ENCODE results near the gene KLHL33. TPM values are rescaled to one million over a fixed set of nuclear protein-coding genes. Genes with fewer than 3 reads are reported as not detected.

KLHL33 gene
- total RNA-seq, 1 experiment from 2014 or later = 0.11 TPM

DNA sequence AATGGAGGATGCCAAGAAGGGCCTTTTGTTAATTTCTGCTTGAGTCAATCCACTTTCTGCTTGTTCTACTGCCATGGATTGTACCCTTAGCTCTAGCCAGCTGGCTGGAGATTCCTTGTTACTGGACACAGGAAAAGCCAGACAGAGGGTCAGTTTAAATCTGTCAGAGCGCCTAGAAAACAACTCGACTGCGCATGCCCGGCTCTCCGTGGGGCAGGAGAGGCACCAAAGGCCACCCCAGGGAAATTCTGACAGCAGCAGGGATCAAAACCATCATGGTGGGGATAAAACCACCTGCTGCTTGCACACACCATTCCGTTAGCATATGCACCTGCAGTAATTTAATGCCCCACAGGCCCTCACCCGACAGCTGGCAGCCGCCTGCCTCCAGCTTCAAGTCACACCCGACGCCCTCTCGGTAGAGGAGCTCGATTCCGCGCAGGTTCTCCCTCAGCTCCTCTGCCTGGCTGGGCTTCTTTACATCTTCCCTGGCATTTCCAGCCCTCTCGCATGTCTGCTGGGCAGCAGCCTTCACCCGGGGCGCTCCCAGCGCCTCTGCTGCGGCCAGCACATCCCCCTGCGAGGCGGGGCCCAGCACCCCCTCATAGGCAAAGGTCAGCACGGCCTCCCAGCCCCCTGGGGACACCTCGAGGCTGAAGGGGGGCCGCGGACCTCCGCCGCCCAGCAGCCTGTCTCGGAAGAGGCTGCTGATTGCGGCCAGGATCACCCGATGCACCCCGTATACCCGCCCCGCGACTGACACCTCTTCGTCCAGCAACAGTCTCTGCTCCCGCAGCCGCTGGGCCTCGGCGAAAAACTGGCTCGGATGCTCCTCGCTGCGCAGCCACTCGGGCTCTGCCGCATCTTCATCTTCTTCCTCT is 1.0 kb downstream of the KLHL33 start:
- Histone ChIP-seq H3K4me1 (replicated peaks; ENCODE audit: insufficient read depth) (no peaks in the 10 kb centered on the region), H4K20me1 (ENCODE audit: insufficient read depth) (no peaks in the 10 kb centered on the region)
- CTCF ChIA-PET = no interaction called here

DNA sequence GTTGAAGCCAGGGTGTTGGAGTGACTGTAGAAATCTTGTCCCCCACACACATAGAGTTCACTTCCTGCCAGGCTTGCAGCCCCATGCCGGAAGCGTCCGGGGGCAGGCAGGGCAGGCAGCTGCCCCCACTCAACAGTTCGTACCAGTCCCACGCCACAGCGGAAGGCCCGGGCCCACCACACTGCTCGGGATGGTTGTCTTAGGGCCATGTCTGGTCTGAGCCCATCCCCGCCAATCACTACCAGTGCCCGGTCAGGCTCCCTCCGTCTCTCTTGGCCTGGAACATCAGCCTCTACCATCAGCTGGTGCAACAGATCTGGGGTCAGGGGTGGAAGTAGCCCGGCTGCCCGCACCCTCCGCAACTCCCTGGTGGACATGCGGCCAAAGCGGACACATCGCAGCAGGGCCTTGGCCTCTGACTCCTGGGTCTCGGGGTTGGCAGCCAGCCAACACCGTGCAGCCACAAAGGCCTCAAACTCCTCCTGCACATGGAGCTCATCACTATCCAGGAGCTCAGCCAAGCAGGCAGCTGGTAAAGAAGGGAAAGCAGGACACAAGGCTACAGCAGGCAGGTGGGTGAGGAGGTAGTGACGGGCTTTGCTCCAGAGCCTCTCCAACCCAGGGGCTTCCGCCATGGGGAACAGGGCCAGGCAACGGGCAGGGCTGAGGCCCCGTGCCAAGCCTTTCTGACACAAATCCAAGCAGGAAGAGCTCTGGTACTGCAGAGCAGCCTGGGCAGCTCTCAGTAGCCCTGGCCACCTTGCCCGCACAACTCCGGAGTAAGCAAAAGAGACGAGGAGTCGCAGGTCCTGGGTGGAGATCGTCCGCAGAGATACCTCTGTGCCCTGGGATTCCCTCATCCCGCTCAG is 5.9 kb downstream of the KLHL33 start:
- intact Hi-C loops (cut with micrococcal nuclease; ENCODE audit: unreplicated experiment) = no loop called here
- ChIA-PET POLR2A (ENCODE audit: unreplicated experiment) (no interaction called here), CTCF (no interaction called here)
- Histone ChIP-seq H3K9me2 (ENCODE audit: insufficient read depth) (no peaks in the 10 kb centered on the region), H3K36me3 (ENCODE audit: low read depth) (no peaks in the 10 kb centered on the region), H3K4me1 (replicated peaks; ENCODE audit: insufficient read depth) (0 out of 2 replicates have a peak, but pooled peaks cover 3% of the 10 kb centered on the region), H3K9me3 (ENCODE audit: insufficient read depth, low read depth) (no peaks in the 10 kb centered on the region), H3K4me2 (no peak overlapping the region), H4K20me1 (ENCODE audit: insufficient read depth) (no peaks in the 10 kb centered on the region), H3K27ac (no peak overlapping the region), H3F3A (ENCODE audit: insufficient read depth, low read depth) (no peaks in the 10 kb centered on the region), H3K79me2 (ENCODE audit: low read depth) (no peaks in the 10 kb centered on the region), H2AFZ (no peak overlapping the region), H3K27me3 (ENCODE audit: insufficient read depth, low read depth) (no peaks in the 10 kb centered on the region), H3K4me3 (no peak overlapping the region)
- TF ChIP-seq EZH2 (IDR thresholded peaks at IDR 0.05; ENCODE audit: low read depth) = no peak
- TF ChIP-seq, protein P1, sequence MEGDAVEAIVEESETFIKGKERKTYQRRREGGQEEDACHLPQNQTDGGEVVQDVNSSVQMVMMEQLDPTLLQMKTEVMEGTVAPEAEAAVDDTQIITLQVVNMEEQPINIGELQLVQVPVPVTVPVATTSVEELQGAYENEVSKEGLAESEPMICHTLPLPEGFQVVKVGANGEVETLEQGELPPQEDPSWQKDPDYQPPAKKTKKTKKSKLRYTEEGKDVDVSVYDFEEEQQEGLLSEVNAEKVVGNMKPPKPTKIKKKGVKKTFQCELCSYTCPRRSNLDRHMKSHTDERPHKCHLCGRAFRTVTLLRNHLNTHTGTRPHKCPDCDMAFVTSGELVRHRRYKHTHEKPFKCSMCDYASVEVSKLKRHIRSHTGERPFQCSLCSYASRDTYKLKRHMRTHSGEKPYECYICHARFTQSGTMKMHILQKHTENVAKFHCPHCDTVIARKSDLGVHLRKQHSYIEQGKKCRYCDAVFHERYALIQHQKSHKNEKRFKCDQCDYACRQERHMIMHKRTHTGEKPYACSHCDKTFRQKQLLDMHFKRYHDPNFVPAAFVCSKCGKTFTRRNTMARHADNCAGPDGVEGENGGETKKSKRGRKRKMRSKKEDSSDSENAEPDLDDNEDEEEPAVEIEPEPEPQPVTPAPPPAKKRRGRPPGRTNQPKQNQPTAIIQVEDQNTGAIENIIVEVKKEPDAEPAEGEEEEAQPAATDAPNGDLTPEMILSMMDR (conservative IDR thresholded peaks at IDR 0.05) = no peak
- DNase-seq = no peak
- no TSS peak for BruUV-seq (replicated peaks)

More for the DNA sequence above, 1.0 kb downstream of the KLHL33 start:
- Histone ChIP-seq H3K4me3 (no peak overlapping the region), H3K9me2 (ENCODE audit: insufficient read depth) (no peaks in the 10 kb centered on the region), H2AFZ (no peak overlapping the region), H3K27me3 (ENCODE audit: insufficient read depth, low read depth) (no peaks in the 10 kb centered on the region; the same call in 1 of the 2 replicates), H3K27ac (no peak overlapping the region), H3K4me2 (no peak overlapping the region), H3K79me2 (ENCODE audit: low read depth) (no peaks in the 10 kb centered on the region), H3F3A (ENCODE audit: insufficient read depth, low read depth) (no peaks in the 10 kb centered on the region), H3K36me3 (ENCODE audit: low read depth) (no peaks in the 10 kb centered on the region), H3K9me3 (ENCODE audit: insufficient read depth, low read depth) (no peaks in the 10 kb centered on the region)
- DNase-seq = no peak
- POLR2A ChIA-PET (ENCODE audit: unreplicated experiment) = no interaction called here
- intact Hi-C loops (cut with micrococcal nuclease; ENCODE audit: unreplicated experiment) = no loop called here
- BruUV-seq (replicated peaks) = no TSS peak
- no peak for TF ChIP-seq EZH2 (IDR thresholded peaks at IDR 0.05; ENCODE audit: low read depth)
- TF ChIP-seq, protein P1 (conservative IDR thresholded peaks at IDR 0.05) = no peak

DNA sequence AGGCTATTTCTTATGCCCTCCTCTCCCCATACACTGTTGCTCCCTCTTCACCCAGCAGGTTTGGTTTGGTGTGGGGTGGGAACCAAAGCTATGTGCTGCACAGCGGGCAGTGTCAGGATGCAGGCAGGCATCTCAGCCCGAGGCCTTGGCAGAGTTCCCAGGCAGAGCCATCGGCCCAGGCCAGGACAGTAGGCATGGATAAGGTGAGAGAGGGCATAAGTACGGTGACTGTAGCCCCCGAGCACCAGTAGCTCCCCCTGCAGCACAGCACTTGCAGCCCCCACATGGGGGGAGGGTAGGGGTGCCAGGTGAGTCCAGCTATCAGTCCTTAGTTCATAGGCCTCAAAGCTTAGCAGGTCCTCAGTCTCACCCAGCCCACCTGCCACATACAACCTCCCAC is 7.2 kb downstream of the KLHL33 start:
- H4K20me1 ChIP-seq (ENCODE audit: insufficient read depth) = no peaks in the 10 kb centered on the region
- no TSS peak for BruUV-seq (replicated peaks)
- no peaks in the 10 kb centered on the region for H3K9me2 ChIP-seq (ENCODE audit: insufficient read depth)
- DNase-seq = no peak
- H3K4me3 ChIP-seq = no peak overlapping the region
- ChIA-PET CTCF (no interaction called here), POLR2A (ENCODE audit: unreplicated experiment) (no interaction called here)
- intact Hi-C loops (cut with micrococcal nuclease; ENCODE audit: unreplicated experiment) = no loop called here
- no peak overlapping the region for H2AFZ ChIP-seq
- TF ChIP-seq, protein P1 (conservative IDR thresholded peaks at IDR 0.05) = no peak
- TF ChIP-seq EZH2 (IDR thresholded peaks at IDR 0.05; ENCODE audit: low read depth) = no peak
- H3K27ac ChIP-seq = no peak overlapping the region
- no peaks in the 10 kb centered on the region for H3K79me2 ChIP-seq (ENCODE audit: low read depth)
- H3K36me3 ChIP-seq (ENCODE audit: low read depth) = no peaks in the 10 kb centered on the region
- no peaks in the 10 kb centered on the region for H3F3A ChIP-seq (ENCODE audit: insufficient read depth, low read depth)
- H3K4me1 ChIP-seq (replicated peaks; ENCODE audit: insufficient read depth) = 0 out of 2 replicates have a peak, but pooled peaks cover 3% of the 10 kb centered on the region
- no peaks in the 10 kb centered on the region for H3K9me3 ChIP-seq (ENCODE audit: insufficient read depth, low read depth)
- no peaks in the 10 kb centered on the region for H3K27me3 ChIP-seq (ENCODE audit: insufficient read depth, low read depth)
- no peak overlapping the region for H3K4me2 ChIP-seq

Measured in PC-9 (cell line).